ENCODE results near the gene IRF8. TPM values are rescaled to one million over a fixed set of nuclear protein-coding genes. Genes with fewer than 3 reads are reported as not detected.
A peak's percentile ranks its signal among the peaks of the same experiment; 100 is the strongest.

Gene IRF8
- total and polyA plus RNA-seq, 2 donors (not counting 1 experiment from before 2014, with no cell fraction given): 0.14 TPM; not detected in 1

DNA sequence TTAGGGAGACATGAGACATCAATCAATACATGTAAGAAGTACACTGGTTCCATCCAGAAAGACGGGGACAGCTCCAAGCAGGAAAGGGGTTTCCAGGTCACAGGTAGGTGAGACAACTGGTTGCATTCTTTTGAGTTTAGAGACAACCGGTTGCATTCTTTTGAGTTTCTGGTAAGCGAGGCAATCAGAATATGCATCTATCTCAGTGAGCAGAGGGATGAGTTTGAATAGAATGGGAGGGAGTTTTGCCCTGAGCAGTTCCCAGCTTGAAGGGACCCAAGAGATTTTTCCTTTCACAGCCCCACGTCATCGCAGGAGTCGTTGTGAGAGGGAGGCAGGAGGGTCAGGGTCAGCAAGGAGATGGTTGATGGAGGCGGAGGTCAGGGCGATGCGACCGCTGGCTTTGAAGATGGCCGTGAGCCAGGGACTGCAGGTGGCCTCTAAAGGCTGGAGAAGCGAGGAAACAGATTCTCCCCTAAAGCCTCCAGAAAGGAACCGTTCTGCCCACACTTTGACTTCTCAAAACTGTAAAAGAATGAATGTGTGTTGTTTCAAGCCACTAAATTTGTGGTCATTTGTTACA, 36.5 kb downstream of the IRF8 start:
- Histone ChIP-seq H3K4me1 (ENCODE audit: control insufficient read depth, extremely low read depth, insufficient read depth, low read length) (no peaks in the 10 kb centered on the region), H3K4me2 (ENCODE audit: extremely low read depth, insufficient read depth, low read length) (no peak overlapping the region), H3K9ac (ENCODE audit: insufficient read depth, low read length) (no peak overlapping the region), H3K9me3 (ENCODE audit: control insufficient read depth, insufficient read depth, low read depth, low read length) (no peaks in the 10 kb centered on the region), H4K20me1 (ENCODE audit: control insufficient read depth, extremely low read depth, insufficient read depth, low read length) (no peaks in the 10 kb centered on the region), H3K4me3 (replicated peaks in 1 of 4; ENCODE audit: control extremely low read depth in 1 of 4, insufficient read depth in 1 of 4, low read depth in 3 of 4, low read length in 4 of 4) (no peak overlapping the region), H3K36me3 (ENCODE audit: control insufficient read depth, insufficient read depth, low read length) (no peaks in the 10 kb centered on the region), H3K27me3 (ENCODE audit: control insufficient read depth, insufficient read depth, low read length) (peaks cover 3% of the 10 kb centered on the region), H3K79me2 (ENCODE audit: control insufficient read depth, insufficient read depth, low read length) (no peaks in the 10 kb centered on the region), H2AFZ (ENCODE audit: low read length) (no peak overlapping the region), H3K27ac (ENCODE audit: insufficient read depth, low read length) (no peak overlapping the region)
- TF ChIP-seq EZH2 (IDR thresholded peaks at IDR 0.05; ENCODE audit: low read length, missing control alignments): no peak
- DNase-seq (ENCODE audit: low read depth in 2 of 2): no peak

DNA sequence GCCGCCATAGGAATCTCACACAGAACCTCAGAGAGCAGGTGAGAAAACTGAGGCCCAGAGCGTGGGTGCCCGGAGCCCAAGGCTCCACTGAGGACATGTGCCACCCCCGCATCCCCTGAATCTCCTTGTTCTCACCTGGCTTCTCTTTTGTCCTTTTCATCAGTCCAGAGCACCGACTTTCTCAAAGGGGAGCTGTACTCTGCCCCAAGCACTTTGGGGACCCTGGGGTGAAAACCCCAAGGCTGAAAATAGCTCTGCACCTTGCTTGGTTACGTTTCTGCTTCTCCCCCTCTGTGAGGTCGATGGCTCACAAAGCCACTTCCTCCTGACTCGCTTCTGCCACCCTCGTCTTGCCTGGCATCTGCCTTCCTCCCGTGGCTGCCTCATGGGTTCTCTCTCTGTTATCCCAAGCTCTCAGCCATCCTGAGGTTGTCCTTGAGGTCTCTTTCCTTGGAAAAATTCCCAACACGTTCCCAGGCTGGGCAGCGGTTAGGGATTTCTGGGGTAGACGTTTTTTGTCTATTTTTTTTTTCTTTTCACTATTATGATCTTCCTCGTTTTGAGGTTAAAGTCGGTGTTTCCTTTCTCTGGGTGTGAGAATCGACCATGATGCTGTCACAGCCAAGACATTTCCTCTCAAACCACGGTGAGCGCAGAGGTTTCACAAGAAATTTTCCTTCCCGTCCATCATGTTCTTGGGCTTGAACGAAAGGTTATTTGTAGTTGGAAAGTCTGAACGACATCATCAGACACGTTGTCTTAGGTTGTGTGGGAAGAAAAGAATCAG, 37.2 kb downstream of the IRF8 start:
- Histone ChIP-seq H3K9ac (ENCODE audit: insufficient read depth, low read length) (no peak overlapping the region), H3K36me3 (ENCODE audit: control insufficient read depth, insufficient read depth, low read length) (no peaks in the 10 kb centered on the region), H3K79me2 (ENCODE audit: control insufficient read depth, insufficient read depth, low read length) (no peaks in the 10 kb centered on the region), H3K4me3 (replicated peaks in 1 of 4; ENCODE audit: control extremely low read depth in 1 of 4, insufficient read depth in 1 of 4, low read depth in 3 of 4, low read length in 4 of 4) (no peak overlapping the region), H3K27me3 (ENCODE audit: control insufficient read depth, insufficient read depth, low read length) (peaks cover 3% of the 10 kb centered on the region), H3K4me2 (ENCODE audit: extremely low read depth, insufficient read depth, low read length) (no peak overlapping the region), H3K9me3 (ENCODE audit: control insufficient read depth, insufficient read depth, low read depth, low read length) (no peaks in the 10 kb centered on the region), H3K4me1 (ENCODE audit: control insufficient read depth, extremely low read depth, insufficient read depth, low read length) (no peaks in the 10 kb centered on the region), H3K27ac (ENCODE audit: insufficient read depth, low read length) (no peak overlapping the region), H4K20me1 (ENCODE audit: control insufficient read depth, extremely low read depth, insufficient read depth, low read length) (no peaks in the 10 kb centered on the region), H2AFZ (ENCODE audit: low read length) (no peak overlapping the region)
- no peak for TF ChIP-seq EZH2 (IDR thresholded peaks at IDR 0.05; ENCODE audit: low read length, missing control alignments)
- TF ChIP-seq, protein P1, sequence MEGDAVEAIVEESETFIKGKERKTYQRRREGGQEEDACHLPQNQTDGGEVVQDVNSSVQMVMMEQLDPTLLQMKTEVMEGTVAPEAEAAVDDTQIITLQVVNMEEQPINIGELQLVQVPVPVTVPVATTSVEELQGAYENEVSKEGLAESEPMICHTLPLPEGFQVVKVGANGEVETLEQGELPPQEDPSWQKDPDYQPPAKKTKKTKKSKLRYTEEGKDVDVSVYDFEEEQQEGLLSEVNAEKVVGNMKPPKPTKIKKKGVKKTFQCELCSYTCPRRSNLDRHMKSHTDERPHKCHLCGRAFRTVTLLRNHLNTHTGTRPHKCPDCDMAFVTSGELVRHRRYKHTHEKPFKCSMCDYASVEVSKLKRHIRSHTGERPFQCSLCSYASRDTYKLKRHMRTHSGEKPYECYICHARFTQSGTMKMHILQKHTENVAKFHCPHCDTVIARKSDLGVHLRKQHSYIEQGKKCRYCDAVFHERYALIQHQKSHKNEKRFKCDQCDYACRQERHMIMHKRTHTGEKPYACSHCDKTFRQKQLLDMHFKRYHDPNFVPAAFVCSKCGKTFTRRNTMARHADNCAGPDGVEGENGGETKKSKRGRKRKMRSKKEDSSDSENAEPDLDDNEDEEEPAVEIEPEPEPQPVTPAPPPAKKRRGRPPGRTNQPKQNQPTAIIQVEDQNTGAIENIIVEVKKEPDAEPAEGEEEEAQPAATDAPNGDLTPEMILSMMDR (conservative IDR thresholded peaks at IDR 0.05 in 1 of 2, IDR thresholded peaks at IDR 0.05 in 1 of 2; ENCODE audit: low read depth in 1 of 2, low read length in 2 of 2): no peak
- peak in 1 of 2 donors; percentile 35 for DNase-seq (ENCODE audit: low read depth in 2 of 2)

DNA sequence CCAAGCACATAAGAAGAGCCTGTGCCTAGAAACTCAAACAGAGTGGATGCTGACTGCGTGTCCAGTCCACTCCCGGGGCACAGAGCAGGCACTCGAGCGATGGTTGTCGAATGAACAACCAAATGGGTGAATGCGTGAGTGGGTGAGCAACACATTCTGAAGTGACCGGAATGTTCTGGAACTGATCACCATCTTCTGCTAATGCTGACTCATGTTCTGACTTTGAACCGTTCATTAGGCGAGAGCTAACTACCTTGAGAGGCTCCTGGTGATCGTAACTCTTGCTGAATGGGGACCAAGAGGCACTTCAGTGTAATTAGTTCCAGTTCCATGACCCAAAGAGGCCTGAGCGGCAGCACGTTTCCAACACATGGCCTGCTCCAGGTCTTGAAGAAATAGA, 37.9 kb downstream of the IRF8 start:
- TF ChIP-seq, protein P1 (conservative IDR thresholded peaks at IDR 0.05 in 1 of 2, IDR thresholded peaks at IDR 0.05 in 1 of 2; ENCODE audit: low read depth in 1 of 2, low read length in 2 of 2): no peak
- no peak for TF ChIP-seq EZH2 (IDR thresholded peaks at IDR 0.05; ENCODE audit: low read length, missing control alignments)
- Histone ChIP-seq H3K4me1 (ENCODE audit: control insufficient read depth, extremely low read depth, insufficient read depth, low read length) (no peaks in the 10 kb centered on the region), H3K9ac (ENCODE audit: insufficient read depth, low read length) (no peak overlapping the region), H3K79me2 (ENCODE audit: control insufficient read depth, insufficient read depth, low read length) (no peaks in the 10 kb centered on the region), H3K4me3 (replicated peaks in 1 of 4; ENCODE audit: control extremely low read depth in 1 of 4, insufficient read depth in 1 of 4, low read depth in 3 of 4, low read length in 4 of 4) (no peak overlapping the region), H4K20me1 (ENCODE audit: control insufficient read depth, extremely low read depth, insufficient read depth, low read length) (no peaks in the 10 kb centered on the region), H3K36me3 (ENCODE audit: control insufficient read depth, insufficient read depth, low read length) (no peaks in the 10 kb centered on the region), H3K9me3 (ENCODE audit: control insufficient read depth, insufficient read depth, low read depth, low read length) (no peaks in the 10 kb centered on the region), H3K4me2 (ENCODE audit: extremely low read depth, insufficient read depth, low read length) (no peak overlapping the region), H3K27ac (ENCODE audit: insufficient read depth, low read length) (no peak overlapping the region), H3K27me3 (ENCODE audit: control insufficient read depth, insufficient read depth, low read length) (peaks cover 3% of the 10 kb centered on the region), H2AFZ (ENCODE audit: low read length) (no peak overlapping the region)
- peak in 1 of 2 donors; percentile 33 for DNase-seq (ENCODE audit: low read depth in 2 of 2)
